HL-60/S4 treated with retinoic acid at 250 ng/mL for 4 days and 3 days (cell line): ENCODE data around the gene SHF.

Experiments
- in situ Hi-C: fragments of 300-500 bp; cut with MboI; formaldehyde crosslinking; loops from 2 replicates; pipeline ENCODE4 v1.7.0; 2022; ENCODE audit warnings: low sequenced_read_pairs

Gene SHF

GRCh38 chr15:45130291-45131000 is 57.3 kb downstream of the SHF start:
- in situ Hi-C loops = no loop called here

GRCh38 chr15:45129651-45130129 is 58.1 kb downstream of the SHF start, which contains the start of the genes DUOX1 and DUOXA1:
DUOX1 (plus strand) TSS chr15:45129994; CDS start chr15:45131967, 1,973 bp downstream.
DUOXA1 (minus strand) TSS chr15:45129879; CDS start chr15:45123014, 6,865 bp downstream.
- in situ Hi-C loops = no loop called here

DNA sequence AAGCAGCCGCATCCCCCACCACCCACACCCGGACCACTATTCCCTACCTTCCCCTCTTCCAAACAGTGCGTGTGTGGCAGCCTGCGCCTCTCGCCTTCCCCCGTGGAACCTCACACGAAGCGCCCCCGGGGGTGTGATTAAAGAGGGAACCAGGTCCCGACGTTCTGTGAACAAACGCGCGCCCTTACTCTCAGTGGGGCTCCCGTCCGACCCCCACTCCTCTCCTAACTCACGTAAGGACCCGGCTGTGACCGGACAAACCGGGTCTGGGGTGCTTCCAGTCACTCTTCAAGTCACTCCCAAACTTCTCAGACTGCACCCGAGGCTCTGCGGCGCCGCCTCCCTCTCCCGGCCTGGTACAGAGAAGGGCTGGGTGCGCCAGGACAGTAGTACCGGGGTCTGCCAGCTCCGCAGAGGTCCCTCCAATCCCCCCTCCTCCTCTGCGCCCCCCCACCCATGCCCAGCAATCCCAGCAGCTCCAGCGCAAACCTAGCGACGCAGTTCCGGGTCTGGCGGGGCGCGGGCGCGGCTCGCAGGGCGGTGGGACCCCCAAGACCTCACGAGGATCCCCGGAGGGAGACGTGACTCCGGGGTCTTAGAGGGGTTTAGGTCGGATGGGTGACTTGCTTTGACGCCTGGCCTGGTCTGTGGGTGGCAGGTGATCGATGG is 58.7 kb downstream of the SHF start:
- in situ Hi-C loops = no loop called here

DNA sequence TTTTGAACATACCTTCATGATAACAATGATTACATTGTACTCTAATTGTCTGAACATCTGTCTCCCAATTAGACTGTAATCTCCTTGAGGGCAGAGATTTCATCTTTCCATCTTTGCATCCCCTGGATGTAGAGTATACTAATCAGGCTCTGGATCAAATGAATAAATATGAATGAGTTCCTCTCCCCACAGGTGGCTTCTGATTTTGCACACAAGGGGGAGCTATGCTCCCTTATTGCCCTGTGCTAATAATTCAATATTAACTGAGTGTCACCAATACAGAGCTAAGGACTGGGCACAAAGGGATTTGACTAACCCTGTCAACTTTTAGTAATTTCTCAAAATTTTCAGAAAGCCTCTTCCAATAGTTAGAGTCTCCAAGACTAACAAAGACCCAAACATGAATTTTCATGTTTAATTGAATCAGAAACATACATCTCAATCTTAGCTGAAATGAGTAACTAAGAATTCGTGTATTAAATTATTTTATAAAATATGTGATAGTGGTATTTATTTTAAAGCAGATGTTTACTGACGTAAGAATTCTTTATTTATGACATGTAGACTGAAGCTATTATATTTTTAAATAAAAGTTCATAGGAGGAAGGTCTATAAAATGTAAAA is 61.1 kb downstream of the SHF start:
- in situ Hi-C loops = no loop called here

DNA sequence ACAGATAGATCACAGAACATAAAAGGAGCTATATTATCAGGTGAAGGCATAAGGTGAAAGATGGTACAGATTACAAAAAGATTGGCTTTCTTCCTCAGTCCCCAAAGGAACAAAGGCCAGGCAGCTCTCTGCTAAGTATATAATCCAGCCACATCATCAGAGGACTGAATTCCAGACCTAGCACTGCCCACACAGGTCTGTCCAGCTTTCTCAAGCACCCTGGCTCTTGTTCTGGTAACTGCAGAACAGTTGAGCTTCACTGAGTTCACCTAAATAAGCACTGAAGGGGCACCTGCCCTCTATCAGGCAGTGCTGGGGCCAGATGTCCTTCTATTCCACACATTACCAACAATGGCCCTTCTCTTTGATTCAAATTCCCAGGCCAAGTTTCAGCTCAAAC is 64.4 kb downstream of the SHF start:
- in situ Hi-C loops = no loop called here

DNA sequence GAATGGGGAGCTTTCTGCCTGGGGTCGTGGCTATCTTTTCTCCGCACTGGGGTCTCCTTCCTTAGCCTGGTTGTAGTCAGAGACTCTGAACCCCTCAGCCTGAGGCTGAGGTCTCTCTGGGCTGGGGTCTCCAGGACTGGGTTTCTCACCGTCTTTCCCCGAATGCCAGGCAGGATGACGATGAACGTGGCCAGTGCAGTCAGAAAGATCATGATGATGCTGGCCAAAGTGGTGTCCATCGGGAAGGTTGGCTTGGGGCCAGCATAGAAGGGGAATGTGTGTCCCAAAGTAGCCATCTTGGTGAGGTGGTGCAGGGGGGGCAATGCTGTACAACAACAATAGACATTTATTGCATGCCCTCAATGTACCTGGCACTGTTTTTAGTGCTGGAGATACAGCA is 65.0 kb downstream of the SHF start:
- in situ Hi-C loops = no loop called here

DNA sequence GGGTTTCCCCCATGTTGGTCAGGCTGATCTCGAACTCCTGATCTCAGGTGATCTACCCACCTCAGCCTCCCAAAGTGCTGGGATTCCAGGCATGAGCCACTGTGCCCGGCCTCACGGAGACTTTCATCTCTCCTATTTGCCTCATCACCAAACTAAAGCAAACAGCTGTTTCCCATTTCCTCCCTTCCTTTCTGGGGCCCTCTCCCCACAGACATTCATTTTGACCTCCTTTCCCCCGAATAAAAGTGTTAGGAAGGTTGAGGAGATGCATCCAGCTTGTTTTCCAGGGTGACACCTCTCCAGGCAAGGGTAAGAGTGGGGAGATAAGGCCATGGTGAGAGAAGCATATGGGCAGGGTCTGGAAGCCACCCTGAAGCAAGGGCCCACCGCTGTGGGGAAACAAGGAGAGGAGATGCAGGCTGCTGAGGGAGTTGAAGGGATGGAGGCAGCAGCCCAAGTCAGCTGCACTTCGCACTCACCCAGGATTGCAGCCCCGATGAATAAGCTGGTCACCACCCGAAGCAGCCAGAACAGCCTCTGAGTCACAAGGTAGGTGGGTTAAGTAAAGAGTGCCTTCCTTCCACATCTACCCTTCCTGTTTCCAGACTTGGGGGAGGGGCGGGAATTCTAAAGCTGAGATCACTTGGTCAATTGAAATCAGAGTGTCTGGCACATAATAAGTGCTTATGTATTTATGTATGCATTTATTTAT is 65.9 kb downstream of the SHF start:
- in situ Hi-C loops = no loop called here

DNA sequence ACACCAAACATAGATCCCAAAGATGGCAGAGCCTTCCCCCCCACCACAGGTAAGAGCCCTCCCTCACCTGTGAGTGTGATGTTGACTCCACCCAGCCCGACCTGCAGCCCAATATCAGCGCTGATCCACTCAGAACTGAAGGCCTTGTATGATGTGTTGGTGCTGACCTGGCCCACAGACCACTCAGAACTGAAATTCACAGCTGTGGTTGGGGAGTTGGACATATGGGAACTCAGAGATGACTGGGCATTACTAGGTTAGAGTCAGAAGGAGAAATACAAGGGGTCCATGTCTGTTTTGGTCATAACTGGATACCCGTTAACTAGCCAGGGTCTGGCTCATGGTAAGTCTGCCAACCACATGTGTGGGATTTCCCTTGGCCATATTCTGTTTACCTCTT is 66.7 kb downstream of the SHF start:
- in situ Hi-C loops = no loop called here

GRCh38 chr15:45120081-45120972 is 67.4 kb downstream of the SHF start:
- in situ Hi-C loops = no loop called here

- in situ Hi-C loops = no loop called here
Measured at GRCh38 chr15:45118996-45119395, 68.8 kb downstream of the SHF start.

- in situ Hi-C loops = no loop called here
Measured at GRCh38 chr15:45118131-45118588, 69.6 kb downstream of the SHF start.

DNA sequence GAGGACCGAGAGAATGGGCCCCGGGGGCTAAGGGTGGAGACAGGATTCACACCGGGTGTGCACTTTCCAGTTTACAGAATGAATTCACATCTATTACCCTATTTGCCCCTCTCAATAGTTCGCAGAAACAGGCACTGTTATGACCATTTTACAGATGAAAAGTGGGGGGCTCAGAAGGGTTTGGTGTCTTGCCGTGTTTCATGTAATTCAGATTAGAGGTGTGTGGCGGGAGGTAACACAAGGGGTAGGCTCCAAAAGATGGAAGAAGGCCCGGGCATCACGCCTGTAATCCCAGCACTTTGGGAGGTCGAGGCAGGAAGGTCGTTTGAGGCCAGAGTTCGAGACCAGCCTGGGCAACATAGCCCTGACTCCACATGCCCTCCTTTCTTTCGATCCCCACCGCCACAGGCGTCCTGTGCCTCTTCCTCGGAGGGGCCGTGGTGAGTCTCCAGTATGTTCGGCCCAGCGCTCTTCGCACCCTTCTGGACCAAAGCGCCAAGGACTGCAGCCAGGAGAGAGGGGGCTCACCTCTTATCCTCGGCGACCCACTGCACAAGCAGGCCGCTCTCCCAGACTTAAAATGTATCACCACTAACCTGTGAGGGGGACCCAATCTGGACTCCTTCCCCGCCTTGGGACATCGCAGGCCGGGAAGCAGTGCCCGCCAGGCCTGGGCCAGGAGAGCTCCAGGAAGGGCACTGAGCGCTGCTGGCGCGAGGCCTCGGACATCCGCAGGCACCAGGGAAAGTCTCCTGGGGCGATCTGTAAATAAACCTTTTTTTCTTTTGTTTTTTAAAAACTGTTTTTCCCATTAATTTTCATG is 70.2 kb downstream of the SHF start:
- in situ Hi-C loops = no loop called here
